GM12873 (cell line): ENCODE results near the gene PLXND1.

ENCODE experiments used
- TF ChIP-seq, protein P1 (sequence below): IDR thresholded peaks from 2 replicates; pipeline ENCODE4 v1.5.1; 2012; ENCODE audit warnings: low read depth, mild to moderate bottlenecking, moderate library complexity, low read length, control low read depth; ENCODE audit not compliant: insufficient read depth; ENCODE audit errors: missing control alignments

Gene PLXND1

GRCh38 chr3:129619726-129620162 is 13.3 kb upstream of the PLXND1 start:
- TF ChIP-seq, protein P1, sequence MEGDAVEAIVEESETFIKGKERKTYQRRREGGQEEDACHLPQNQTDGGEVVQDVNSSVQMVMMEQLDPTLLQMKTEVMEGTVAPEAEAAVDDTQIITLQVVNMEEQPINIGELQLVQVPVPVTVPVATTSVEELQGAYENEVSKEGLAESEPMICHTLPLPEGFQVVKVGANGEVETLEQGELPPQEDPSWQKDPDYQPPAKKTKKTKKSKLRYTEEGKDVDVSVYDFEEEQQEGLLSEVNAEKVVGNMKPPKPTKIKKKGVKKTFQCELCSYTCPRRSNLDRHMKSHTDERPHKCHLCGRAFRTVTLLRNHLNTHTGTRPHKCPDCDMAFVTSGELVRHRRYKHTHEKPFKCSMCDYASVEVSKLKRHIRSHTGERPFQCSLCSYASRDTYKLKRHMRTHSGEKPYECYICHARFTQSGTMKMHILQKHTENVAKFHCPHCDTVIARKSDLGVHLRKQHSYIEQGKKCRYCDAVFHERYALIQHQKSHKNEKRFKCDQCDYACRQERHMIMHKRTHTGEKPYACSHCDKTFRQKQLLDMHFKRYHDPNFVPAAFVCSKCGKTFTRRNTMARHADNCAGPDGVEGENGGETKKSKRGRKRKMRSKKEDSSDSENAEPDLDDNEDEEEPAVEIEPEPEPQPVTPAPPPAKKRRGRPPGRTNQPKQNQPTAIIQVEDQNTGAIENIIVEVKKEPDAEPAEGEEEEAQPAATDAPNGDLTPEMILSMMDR: no peak

DNA sequence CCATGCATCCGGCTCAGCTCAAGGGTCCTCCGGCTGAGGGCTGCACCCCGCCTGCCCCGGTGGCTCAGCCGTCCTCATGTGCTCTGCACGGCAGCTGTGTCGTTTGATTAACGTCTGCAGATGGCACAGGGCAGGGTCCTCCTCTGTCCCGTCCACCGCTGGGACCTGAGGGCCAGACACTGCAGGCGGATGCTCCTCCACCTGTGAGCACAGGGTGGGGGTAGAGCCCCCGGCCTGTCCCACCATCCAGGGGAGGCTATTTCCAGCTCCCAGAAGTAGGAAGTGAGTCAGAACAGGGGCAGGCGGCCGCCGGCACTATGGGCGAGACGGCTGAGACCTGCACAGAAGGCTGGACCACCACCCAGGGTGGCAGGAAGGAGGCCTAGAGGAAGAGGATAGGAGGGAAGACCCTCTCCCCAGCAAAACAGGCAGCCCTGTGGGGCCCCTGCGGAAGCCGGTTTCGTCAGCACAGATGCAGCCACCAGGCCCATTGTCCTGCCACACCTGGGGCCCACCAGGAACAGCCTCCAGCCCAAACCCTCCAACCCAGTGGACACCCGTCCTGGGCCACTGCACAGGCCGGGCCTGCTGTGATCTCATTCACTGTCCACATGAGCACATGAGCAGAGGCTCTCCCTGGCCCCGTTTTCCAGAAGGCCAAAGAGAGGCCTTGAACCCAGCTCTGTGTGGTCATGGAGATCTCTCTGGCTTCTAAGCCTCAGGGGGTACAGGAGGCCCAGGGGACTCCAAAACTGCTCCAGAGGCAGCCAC is 12.6 kb upstream of the PLXND1 start:
- TF ChIP-seq, protein P1: no peak

- TF ChIP-seq, protein P1: no peak
Observed at GRCh38 chr3:129618186-129618820, 11.8 kb upstream of the PLXND1 start.

- TF ChIP-seq, protein P1: no peak
Observed at GRCh38 chr3:129617381-129618185, 11.1 kb upstream of the PLXND1 start.

GRCh38 chr3:129616713-129617112 is 10.2 kb upstream of the PLXND1 start:
- TF ChIP-seq, protein P1: no peak

- TF ChIP-seq, protein P1: no peak
Observed at GRCh38 chr3:129616291-129616690, 9.8 kb upstream of the PLXND1 start.
